ENCODE measurements around the gene GPS1.

DNA sequence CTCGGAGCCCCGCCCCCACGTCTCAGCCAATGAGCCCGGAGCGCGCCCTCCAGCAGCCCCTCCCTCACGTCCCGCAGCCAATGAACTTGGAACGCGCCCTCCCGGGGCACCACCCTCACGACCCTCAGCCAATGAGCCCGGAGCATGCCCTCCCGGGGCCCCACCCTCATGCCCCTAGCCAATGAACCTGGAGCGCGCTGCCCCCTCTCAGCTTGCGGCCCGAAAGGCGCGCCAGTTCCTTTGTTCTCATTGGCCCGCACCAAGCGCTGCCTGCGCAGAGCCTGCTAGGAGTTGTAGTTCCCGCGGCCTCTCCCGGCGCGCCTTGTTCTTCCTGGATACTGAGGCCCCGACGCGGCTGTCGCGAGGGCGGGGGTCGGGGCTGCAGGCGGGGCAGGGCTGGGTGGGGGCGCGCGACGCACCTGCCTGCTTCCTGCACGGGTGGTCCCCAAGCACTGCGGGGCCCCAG lies 28.7 kb upstream of the GPS1 start, which contains the start of gene LRRC45:
- TF ChIP-seq, protein P1, sequence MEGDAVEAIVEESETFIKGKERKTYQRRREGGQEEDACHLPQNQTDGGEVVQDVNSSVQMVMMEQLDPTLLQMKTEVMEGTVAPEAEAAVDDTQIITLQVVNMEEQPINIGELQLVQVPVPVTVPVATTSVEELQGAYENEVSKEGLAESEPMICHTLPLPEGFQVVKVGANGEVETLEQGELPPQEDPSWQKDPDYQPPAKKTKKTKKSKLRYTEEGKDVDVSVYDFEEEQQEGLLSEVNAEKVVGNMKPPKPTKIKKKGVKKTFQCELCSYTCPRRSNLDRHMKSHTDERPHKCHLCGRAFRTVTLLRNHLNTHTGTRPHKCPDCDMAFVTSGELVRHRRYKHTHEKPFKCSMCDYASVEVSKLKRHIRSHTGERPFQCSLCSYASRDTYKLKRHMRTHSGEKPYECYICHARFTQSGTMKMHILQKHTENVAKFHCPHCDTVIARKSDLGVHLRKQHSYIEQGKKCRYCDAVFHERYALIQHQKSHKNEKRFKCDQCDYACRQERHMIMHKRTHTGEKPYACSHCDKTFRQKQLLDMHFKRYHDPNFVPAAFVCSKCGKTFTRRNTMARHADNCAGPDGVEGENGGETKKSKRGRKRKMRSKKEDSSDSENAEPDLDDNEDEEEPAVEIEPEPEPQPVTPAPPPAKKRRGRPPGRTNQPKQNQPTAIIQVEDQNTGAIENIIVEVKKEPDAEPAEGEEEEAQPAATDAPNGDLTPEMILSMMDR (IDR thresholded peaks at IDR 0.05; ENCODE audit: insufficient read depth, low read depth, low read length): no peak
- no peak for TF ChIP-seq EZH2 (IDR thresholded peaks at IDR 0.05; ENCODE audit: insufficient read depth, low read length)
